Heart left ventricle (tissue), 13 donors: ENCODE data around the gene MAGEA12.

ENCODE experiments used
- CTCF ChIP-seq, 12 donors: fragments of 200-600 bp; sonication (generic) in 4 of 12; IDR thresholded peaks; one replicate each; pipeline versions ENCODE4 v1.5.0 to v1.8.0; 2018 to 2022; ENCODE audit warnings: antibody characterized with exemption in 12 of 12, mild to moderate bottlenecking in 5 of 12
- POLR2A ChIP-seq, 2 donors: fragments of 450-650 bp; IDR thresholded peaks; one replicate each; pipeline ENCODE4 v1.6.1; 2017; ENCODE audit warnings: antibody characterized with exemption in 2 of 2, mild to moderate bottlenecking in 2 of 2, moderate library complexity in 2 of 2
- donor health status: ischemic (EF 13 %, LVEDD 7.1; RV severe dilation, severe dysfunction).
- donor health status: DM: no; HTN: yes; CAD: no.
- donor health status: DM: no; HTN: no; CAD: no.
- donor health status: ischemic (EF 25% LVEDD 6.9; RV normal size, moderate dysfunction).
- donor health status: ischemic (EF 25% LVEDD 5.7; RV mildly dilated, moderate dysfunction).
- donor health status: ischemic (EF 35%, LVEDD 5.7; RV mildly dilated, moderate dysfunction).
- donor health status: nonischemic (EF 11% LVEDD 7.7; RV severe dilation, severe dysfunction).
- donor health status: DM: yes; HTN: yes; CAD: no.
- donor health status: PGD.
- donor health status: ischemic (EF 29% LVEDD 5.4; RV normal size, mild dysfunction).
- donor health status: nonischemic (EF 23%, LVEDD 6.1; RV moderate dilation, normal function).

- no peak for TF ChIP-seq CTCF (IDR thresholded peaks at IDR 0.05)
- TF ChIP-seq POLR2A (IDR thresholded peaks at IDR 0.05): no peak
Observed at GRCh38 chrX:152738560-152738959, 5.0 kb downstream of the MAGEA12 start.
